NCI-H510A (cell line): Measurements from ENCODE around the gene ABCA2.
A peak's percentile ranks its signal among the peaks of the same experiment; 100 is the strongest.
"Not testable (repeated sequence)": the region's sequence is repeated elsewhere in the genome, so short reads cannot be mapped to it uniquely, and the experiment has no call there.

ENCODE experiments used
- DNase-seq: peaks from one replicate; lab custom pipeline; 2025; lab: John Stamatoyannopoulos, UW

Gene ABCA2

DNA sequence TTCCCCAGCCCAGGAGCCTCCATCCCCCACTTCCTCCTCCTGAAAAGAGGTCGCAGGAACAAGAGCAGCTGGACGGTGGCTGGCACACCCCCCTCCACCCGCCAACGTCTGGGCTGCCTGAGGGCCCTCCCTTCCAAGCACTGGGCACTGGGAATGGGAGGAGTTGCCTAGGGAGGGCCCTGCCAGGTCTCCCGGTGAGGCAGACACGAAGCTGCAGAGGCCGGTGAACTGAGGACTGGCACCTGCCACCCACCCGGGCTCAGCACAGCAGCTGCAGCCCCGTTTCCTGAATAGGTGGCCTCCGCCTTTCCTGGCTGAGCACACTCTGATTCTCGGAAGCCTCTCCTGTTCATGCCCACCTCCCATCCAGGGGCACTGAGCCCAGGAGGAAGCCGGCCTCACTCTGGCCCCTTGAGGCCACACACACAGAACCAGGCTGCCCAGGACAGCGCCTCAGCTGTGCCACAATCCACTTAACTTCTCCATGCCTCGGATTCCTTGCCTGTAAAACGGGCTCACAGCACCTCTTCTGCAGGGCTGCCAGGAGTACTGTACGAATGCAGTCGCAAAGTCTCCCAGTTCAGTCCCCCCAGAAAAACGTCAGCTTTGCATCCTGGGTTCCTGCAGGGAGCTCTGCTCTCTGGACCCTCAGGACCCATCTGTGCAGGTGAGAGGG, 16.6 kb upstream of the ABCA2 start:
- DNase-seq = peak; percentile 83

DNA sequence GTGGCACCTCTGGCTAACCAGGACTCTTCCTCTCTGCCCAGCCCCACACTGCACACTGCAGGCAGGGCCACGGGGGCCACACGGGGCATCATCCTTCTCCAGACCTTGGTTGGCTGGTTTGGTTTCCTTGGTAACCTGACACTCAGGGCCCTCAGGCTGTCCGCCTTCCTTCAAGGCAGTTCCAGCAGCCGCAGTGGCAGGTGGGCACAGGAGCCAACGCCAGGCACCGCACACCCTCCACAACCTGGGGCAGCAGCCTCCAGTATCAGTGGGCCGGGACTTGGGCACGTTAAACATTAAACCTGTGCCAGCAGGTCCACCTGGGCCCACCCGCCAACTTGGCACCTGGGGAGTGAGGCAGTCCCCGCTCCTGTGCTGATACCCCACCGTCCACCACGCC, 16.0 kb upstream of the ABCA2 start:
- DNase-seq = no peak

DNA sequence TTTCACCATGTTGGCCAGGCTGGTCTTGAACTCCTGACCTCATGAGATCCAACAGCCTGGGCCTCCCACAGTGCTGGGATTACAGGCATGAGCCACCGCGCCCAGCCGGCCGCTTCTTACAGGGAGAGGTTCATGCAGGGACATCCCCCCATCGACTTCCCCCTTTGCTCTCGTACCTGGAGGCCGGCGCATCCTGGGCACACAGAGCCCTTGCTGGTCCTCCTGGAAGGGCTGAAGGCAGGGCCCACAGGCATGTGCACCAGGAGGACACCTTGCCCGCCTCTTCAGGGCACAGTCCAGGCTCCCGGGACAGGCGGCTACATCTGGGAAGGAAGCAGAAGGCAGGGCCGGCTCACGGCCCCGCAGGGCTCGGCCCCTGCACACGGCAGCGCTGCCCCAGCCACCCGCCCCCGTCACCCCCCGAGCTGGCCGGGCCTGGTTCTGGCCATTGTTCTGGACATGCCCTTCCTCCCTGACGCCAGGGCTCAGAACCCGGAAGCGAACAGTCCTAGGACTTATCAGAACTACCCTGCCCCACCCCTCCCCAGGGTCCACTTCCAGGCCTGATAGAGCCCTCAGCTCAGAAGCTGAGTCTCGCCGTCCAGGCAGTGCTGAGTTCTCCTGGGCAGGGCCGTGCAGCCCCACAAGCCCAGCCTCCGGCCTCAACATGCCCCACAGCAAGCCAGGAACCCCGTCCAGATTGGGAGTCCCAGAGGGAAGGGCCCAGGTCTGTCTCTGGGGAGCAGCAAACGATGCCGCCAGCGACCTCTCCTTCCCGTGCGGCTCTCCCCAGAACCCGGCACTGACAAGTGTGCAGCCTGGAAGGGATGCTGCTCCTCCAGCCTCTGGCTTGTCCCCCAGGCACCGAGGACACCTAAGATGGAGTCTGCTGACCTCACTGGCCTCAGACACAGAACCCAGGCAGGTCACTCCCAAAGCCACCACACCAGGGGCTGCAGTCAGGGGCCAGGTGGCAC, 15.0 kb upstream of the ABCA2 start:
- no peak for DNase-seq

DNA sequence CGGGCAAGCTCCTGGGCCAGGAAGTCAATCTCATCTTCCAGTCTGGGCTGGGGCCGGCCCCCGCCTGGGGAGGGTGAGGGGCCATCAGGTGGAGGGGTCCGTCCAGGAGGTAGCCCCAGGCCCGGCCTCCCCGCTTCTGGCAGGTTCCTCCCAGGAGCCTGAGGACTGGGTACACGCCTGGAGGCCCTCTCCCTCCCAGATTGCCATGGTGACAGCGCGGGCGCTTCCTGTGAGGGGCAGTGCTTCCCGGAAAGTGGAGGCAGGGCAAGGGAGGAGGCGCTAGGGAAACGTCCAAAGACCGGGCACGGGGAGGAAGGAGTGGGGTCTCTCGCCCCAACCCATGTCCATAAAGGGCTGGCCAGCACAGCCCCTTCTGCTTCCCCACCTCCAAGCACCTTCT, 13.1 kb upstream of the ABCA2 start:
- DNase-seq = no peak

DNA sequence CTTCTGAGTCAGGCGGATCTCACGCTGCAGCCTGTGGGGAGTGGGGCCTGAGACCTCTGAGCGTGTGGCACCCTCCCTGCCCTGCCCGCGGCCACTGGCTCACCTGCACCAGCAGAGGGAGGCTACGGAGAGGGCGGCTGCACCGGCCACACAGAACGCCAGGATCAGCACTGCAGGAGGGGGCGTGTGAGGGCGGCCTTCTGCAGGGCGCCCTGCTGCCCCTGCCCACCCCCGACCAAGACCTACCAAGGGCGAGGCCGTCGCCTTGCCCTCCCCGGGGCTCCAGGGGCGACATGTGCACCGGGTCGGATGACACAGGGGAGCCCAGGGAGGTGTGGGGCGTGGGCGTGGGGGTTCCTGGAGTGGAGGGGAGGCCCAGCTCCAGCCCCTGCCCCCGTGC, 12.5 kb upstream of the ABCA2 start:
- DNase-seq = no peak

DNA sequence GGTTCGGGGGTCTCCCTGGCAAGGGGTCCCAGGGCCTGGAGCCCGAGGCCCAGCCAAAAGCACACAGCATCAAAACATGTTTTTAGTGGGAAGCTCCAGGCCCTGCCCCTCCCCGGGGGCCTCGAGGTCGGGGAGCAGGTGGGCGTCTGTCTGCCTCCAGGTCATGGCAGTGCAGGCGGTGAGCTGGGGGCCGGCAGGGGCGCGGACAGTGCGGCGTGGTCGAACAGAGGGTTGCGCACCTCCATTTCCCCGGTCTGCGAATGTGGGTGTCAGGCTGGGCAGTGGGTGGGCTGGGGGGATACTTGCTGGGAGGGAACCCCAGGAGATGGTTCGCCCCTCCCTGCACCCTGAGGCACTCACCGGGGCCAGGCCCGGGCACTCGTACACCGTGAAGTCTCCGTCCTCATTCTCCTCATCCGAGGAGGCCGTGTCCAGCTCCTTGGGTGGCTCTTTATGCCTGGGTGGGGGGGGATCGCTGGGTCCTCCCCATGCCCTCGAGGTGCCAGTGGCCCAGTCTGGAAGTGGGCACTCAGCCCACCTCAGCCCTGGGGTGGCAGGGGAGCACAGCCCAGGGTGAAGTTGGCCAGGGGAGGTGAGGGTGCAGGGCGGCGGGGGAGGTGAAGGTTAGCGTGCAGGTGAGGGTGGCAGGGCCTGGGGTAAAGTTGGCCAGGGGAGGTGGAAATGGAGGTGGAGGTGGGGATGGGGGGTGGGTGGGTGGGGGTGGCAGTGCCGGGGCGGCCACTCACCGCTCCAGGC, 11.8 kb upstream of the ABCA2 start:
- no peak for DNase-seq

DNA sequence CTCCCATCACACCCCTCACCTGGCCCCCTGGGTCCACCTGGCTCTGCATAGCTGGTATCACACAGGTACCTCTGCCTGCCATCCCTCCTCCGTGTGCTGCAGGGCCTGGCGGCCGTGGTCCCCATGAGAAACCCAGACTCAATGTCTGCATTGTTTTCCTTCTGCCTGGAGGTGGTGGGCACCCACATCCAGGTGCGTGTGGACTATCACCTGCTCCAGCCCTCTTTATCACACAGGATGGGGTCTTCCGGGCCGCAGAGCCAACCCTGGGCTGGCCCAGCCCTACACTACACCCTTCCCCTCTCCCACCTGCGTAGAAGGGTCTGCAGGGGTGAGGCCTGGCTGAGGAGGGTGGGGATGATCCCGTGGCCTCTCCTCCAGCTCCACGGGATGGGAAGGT, 10.9 kb upstream of the ABCA2 start:
- DNase-seq = no peak

DNA sequence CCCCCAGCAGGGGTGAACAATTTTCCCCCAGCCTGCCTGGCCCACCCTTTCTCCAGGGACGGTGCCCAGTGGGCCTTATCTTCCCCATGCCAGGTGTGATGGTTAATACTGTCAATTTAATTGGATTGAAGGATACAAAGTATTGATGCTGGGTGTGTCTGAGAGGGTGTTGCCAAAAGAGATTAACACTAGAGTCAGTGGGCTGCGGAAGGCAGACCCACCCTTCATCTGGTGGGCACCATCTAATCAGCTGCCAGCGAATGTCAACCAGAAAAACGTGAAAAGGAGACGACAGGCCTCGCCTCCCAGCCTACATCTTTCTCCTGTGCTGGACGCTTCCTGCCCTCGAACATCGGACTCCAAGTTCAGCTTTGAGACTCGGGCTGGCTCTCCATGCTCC, 9.4 kb upstream of the ABCA2 start:
- DNase-seq = no peak

DNA sequence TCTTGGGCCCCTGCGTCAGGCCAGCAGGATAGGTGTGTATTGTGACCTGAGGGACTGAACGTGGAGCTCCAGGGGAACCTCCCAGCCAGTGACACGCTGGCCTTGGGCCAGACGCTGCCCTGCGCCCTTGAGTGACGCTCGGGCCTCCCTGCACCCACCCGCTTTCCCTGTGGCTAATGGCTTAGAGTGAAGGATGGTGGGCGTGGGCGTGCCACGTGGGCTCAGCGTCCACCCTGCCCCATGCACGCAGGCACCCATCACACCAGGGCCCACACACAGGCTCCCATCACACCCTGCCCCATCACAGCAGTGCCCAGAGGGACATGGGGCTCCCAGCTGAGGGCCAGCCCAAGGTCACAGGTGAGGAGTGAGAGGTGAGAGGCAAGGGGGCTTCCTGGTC, 9.0 kb upstream of the ABCA2 start:
- DNase-seq = no peak

DNA sequence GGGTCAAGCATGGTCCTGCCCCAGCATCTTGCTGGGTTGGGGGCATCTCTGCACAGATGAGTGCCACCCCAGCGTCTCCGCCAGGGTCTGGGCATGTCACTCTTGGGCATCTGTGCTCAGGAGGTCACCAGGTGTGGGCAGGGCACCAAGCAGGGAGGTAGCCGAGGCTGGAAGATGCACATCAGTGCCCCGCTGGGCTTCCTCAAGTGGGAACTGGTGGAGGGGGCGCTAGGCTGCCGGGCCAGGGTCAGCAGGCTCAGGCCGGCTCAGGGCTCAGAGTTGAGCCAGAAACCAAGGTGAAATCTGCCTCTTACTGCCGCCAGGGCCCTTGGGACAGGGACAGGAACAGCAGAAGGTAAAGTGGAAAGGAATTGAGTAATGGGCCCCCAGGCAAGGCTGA, 7.9 kb upstream of the ABCA2 start:
- no peak for DNase-seq

DNA sequence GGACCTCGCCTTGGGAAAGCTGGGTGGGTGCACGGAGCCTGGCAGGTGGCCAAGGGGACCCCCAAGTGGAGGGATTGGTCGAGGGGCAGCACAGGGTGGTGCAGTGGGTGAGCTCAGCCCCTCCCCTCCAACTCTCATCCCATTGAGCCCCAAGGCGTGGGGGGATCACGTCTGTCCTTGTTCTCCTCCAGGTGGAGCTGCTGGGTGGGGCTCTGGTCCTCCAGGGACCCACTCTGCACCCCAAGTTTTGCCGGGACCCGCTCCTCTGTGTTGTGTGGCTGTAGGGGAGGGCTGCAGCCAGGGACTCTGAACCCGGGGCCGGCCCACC, 7.4 kb upstream of the ABCA2 start:
- no peak for DNase-seq

DNA sequence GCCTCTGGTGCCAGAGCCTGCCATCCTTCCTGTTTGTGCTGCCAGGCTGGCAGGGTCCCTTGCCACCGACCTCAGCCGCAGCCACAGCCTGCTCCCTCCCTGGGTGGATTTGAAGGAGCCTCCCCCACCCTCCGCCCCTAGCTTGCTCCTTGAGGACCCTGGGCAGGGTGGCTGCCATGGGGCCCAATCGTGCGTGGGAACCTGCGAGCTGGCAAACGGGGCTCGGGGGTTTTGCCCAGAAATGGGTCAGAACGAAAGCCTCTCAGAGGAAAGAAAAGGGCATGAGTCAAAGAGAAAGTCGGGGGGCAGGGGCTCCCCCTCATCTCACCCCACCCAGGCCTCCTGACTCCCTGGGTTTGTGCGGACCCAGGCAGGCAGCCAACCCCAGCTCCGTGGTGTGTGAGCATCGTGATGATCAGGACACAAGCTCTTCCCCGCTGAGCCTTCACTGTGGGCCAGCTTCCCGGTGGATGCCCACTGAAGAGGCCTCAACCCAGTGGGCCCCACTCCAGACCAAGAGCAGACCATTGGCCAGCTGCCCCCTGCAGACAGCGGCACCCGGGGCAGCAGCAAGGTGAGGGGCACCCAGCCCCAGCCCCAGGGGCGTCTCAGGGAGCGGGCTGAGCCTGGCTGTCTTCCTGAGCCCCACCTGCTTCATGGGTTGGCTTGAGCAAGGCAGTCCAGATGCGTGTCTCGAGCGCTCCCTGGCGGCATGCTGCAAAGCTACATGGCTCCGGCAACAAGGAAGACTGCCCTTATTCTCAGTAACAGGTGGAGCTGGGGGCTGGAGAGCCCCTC, 6.9 kb upstream of the ABCA2 start:
- DNase-seq = peak; percentile 77

DNA sequence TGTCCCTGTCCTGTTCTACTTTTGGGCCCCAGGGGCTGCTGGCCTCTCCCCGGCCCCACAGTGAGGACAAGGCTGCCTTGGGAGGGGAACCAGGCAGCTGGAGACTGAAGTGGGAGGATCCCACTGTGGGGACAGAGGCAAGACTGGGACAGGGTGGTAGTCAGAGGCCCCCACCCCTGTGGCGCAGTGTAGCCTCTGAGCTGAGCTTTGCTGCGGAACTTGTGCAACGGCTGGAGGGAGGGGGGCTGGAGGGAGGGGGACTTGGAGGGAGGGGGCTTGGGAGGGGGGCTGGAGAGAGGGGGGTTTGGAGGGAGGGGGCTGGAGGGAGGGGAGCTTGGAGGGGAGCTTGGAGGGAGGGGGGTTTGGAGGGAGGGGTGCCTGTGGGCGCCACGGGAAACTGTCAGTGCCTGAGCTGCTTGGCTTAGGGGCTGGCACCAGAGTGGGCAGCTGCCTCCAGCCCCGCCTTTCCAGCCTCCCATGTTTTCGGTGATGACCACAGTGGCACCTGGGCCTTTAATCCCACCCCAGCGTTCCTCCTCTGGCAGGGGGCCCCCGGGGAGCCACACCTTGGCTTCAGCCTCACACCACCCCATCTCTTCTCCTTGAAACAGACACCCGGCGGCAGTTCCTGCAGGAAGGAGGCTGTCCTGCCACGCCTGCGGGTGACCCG, 6.1 kb upstream of the ABCA2 start:
- DNase-seq = no peak

DNA sequence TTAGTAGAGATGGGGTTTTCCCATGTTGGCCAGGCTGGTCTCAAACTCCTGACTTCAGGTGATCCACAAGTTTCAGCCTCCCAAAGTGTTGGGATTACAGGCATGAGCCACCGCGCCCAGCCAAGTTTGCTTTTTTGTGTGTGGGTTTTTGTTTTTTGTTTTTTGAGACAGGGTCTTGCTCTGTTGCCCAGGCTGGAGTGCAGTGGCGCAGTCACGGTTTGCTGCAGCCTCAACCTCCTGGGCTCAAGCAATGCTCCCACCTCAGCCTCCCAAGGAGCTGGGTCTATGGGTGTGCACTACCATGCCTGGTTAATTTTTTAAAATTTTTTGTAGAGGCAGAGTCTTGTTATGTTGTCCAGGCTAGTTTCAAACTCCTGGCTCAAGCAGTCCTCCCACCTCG, 5.4 kb upstream of the ABCA2 start:
- DNase-seq = not testable (repeated sequence)

DNA sequence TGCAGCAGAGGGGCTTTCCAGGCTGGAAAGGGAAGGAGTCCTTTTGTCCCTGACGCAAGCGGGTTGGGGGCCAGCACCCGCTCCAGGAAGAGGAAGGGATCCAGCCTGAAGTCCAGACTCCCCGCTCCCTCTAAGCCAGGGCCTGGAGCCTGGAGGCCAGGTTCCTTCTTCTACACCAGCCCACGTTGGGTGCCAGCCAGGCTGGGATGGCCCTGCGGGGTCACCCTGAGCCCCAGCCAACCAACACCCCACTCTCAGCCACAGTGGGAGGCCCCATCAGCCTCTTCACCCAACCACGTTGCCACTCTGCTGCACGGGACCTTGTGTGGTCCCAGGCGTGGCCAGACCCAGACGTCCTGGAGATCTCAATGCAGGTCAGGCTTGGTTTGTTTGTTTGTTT, 4.8 kb upstream of the ABCA2 start:
- no peak for DNase-seq

DNA sequence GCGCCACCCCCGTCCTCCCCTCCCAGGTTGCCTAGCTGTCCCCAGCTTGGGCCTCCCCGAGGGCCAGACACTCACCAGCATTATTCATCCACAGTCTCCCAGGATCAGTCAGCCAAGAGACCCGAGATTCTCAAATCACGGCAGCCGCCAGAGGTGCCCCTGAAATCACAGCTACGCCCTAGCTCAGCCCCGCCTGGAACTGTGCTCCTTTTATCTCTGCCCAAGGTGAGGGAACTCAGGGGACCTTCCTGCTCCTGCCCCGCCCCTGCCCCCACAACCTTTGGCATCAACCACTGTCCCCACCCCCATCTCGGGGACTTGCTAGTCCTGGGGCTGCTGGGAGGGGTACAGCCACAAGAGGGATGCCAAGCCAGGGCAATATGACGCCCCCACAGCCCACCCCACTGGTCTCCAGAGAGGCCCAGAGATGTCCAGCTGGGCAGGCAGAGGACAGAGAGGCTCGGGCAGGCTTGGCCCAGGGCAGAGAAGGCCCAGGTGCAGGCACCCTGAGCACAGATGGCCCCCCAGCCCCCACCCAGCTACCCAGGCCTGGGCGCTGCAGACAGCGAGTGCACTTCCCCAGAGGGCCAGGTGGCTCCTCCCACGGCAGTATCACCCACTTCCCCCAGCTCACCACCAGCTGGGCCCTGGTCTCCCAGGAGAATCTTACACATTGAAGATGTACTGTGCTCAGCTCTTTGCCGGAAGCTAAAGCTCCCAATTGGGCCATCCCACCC, 4.0 kb upstream of the ABCA2 start, which contains the start of gene FUT7:
Gene FUT7 (minus strand): TSS at position 185 of the 737 bp plus-strand sequence. CDS start 97 bp downstream, at position 88.
- DNase-seq = no peak

DNA sequence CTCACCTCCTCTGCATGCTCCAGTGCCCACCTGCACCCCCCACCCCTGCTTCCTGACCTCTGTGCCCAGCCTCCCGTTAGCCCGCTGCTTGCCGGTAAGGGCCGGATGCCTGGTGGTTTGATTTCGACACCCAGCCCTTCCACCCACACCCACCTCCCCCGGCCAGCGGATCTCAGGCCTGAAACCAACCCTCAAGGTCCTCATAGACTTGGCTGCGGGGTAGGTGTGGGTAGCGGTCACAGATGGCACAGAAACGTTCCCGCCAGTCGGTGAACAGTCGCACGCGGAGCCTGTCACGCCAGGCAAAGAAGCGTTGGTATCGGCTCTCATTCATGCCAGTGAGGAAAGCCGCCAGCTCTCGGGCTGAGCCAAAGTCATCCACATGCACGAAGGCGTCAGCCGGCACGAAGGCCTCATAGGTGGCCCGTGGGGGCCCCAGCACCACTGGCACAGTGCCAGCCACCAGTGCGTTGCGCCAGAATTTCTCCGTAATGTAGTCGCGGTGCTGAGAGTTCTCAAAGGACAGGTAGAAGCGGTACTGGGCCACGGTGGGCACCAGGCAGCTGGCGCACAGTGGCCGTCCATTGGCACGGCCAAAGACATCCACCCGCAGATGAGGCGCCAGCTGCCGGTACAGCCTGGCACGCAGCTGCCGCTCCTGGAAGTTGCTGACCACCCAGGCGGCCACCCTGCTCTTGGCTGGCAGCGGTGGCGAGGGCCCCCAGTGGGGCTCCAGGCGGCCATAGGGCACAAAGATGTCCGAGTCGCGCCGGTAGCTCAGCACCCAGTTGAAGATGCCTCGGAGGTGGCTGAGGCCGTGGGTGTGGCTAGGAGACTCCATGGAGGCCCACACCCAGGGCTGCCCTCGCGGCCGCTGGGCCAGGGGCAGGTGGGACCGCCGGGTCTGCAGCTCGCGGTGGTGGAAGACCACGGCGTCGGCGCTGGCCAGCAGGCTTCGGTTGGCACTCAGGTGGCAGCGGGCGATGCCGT, 2.8 kb upstream of the ABCA2 start:
- no peak for DNase-seq

DNA sequence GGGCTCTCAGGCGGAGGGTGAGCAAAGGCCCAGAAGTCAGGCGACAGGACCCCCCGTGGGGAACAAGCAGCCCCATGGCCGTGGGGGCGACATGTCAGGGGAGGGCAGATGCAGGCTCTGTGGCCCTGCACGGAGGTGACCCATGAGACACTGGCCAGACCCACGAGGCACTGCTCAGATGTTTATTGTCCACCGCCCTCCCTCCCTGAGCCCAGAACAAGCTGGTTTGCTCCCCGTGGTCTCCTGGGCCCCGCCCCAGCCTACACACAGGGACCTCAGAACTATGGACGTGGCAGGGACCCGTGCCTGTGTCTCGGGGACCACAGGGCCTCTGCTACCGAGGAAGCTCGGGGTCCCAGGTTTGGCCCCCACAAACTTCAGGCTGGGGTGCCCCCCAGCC, 2.0 kb upstream of the ABCA2 start:
- DNase-seq = no peak
